HG03521 (cell line): ENCODE data around the gene ITPKB.

ENCODE experiments used
- ATAC-seq: cut with Tn5 transposase; IDR thresholded peaks from one replicate; pipeline ENCODE4 v1.9.1; 2021; ENCODE audit warnings: mild to moderate bottlenecking, moderate library complexity; ENCODE audit not compliant: unreplicated experiment

Gene ITPKB

DNA sequence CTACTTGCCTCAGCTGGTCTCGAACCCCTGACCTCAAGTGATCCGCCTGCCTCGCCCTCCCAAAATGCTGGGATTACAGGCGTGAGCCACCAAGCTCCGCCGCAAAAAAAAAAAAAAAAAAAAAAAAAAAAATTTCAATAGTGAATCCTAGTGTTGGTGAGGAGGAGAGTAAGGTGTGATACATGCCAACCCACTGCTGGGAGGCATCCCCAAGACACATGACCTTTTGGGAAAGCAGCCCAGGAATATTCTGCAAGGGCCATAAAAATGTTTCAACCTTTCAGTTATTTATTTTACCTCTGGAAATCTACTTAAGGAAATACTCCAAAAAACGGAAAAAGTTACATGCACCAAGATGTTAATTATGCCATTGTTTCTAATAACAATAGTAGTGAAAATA, 69.0 kb downstream of the ITPKB start:
- ATAC-seq: no peak

DNA sequence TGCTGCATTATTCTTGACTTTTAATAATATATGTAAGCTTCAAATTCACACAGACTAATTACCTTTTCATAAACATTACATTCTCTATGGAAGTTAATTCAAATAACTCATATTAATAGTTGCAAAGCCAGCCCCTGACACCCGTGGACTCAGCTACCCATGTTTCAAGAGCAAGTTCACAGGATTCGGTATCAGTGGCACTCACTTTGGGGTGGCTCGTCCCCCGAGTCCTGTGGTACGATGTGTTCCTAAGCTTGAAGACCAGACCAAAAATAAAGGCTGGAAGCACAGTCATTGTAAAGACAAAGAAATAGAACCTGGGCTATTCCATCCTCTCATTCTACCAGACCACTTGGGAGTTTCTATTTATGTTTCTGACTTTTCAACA, 70.9 kb downstream of the ITPKB start:
- ATAC-seq: no peak

DNA sequence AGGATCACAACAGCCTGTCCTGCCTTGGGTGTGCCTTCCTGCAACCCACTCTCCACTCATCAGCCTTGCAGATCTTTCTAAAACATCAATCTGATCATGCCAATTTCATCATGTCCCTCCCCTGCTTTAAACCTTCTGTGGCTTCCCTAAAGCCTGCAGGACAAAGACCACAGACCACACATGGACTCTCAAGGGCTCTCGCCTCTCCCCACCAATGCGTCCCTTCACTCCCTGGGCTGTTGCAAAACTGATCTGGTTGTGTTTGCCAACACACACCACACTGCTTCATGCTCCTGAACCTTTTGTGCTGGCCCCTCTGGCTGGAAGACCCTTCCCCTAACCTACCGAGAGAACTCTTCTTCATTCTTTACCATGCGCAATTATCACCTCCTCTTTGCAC, 72.4 kb downstream of the ITPKB start:
- ATAC-seq: no peak

GRCh38 chr1:226666164-226666506, 72.9 kb downstream of the ITPKB start:
- ATAC-seq: no peak

DNA sequence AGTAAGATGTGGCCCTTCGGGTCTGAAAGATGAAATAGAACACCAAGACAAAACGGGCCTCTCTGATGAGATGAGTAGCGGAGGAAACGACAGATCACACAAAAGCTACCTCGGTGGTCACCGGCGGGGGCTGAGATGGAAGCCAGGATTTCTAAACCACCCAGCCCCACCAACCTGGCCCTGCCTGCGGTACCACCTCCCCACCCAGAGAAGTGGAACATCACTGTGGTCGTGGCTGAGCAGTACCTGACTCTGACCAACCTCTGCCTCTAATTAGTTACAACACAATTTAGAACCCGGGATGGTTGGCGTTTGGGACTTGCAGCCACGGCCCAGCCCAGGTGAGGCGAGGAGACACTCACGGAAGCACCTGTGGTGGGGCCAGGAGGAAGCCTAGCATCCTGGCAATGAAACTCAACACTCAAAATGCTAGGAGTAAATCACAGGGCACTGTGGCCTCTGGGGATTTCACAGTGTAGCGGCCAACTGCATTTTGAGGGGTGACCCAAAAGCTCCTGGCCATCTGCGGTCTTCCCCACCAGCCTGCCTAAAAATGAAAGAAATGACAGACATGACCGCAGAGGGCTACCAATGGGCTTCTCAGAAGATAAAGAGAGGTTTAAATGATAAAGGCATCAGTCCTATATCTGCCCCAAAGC, 73.4 kb downstream of the ITPKB start:
- ATAC-seq: no peak

- ATAC-seq: no peak
Observed at GRCh38 chr1:226664413-226665101, 74.5 kb downstream of the ITPKB start.

DNA sequence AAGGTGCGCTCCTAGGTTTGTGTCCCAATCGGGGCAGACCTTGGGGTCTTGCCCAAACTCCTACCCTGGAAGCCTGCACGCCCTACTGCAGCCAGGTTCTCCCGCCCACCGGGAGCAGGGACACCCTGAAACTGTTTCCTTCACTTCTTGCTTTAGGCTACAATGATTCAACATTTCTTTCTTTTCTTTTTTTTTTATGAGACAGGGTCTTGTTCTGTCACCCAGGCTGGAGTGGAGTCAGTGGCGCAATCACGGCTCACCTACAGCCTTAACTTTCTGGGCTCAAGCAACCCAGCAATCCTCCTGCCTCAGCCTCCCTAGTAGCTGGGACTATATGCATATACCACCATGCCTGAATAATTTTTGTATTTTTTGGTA, 75.8 kb downstream of the ITPKB start:
- ATAC-seq: no peak

DNA sequence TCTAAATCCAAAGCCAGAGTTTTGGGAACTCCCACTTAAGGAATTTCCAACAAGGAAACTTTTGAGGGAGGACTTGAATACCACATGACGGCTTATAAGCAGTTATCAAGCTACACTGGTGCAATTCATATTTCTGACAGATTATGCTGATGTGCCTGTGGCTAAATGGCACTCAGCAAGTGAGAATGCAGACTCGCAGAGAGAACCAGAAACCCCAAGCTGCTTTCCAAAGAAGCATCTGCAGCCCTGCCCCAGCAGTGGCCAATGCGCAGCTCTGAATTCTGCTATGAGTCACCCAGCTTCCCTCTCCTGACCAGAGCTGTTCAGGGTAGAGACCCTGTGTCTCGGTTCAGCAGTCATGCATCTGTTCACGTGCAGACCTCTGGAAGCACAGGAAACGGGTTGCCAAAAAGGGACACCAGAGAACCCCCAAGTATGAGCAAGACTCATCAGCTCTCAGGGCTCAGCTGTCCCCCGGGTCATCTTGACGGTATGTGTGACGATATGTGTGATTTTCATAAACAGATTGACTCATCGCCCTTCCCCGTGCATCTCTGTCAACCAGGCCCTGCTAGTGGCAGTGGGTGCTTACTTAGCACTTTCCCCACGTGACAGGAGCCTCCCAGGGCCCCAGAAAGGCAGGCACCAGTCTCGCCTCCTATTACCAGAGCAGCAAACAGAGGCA, 76.3 kb downstream of the ITPKB start:
- ATAC-seq: peak; percentile 94

GRCh38 chr1:226661965-226662364, 77.1 kb downstream of the ITPKB start:
- no peak for ATAC-seq

- no peak for ATAC-seq
Observed at GRCh38 chr1:226661271-226661670, 77.8 kb downstream of the ITPKB start.

- no peak for ATAC-seq
Observed at GRCh38 chr1:226660410-226661182, 78.5 kb downstream of the ITPKB start.

DNA sequence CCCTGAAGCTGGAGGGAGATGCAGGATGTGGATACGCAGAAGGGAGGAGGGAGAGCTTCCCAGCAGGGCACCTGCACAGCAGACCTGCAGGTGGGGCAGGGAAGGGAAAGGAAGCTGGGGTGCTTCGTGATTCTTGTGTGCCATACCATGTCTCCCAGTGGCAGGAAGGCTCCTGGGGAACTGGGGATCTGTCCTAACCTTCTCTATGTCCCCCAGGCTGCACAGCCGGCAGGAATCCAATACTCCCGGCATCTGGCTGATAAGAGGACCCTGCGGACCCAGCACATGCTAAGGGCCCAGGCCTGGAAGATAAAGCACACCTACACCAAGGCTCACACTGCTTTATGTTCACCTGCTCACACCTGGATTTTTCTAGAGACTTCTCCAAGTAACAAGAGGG, 79.4 kb downstream of the ITPKB start:
- no peak for ATAC-seq

DNA sequence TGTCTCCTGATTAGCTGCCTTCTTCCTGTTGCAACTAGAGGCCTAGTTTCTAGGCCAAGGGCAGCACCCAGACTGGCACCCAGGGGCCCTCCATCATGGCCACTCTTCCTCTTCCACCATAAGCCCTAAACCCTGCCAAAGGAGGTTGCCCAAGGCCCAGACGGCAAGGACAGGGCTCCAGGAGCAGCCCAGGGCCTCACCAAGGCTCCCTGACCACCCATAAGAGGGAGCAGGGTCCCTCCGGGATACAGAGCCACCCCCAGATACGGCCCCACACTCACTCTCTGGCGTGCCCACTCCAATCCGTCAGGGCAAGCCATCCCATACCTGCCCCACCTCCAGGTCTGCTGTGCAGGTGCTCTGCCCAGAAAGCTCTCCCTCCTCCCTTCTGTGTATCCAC, 79.9 kb downstream of the ITPKB start:
- ATAC-seq: no peak

- ATAC-seq: no peak
Observed at GRCh38 chr1:226658546-226659125, 80.4 kb downstream of the ITPKB start.

DNA sequence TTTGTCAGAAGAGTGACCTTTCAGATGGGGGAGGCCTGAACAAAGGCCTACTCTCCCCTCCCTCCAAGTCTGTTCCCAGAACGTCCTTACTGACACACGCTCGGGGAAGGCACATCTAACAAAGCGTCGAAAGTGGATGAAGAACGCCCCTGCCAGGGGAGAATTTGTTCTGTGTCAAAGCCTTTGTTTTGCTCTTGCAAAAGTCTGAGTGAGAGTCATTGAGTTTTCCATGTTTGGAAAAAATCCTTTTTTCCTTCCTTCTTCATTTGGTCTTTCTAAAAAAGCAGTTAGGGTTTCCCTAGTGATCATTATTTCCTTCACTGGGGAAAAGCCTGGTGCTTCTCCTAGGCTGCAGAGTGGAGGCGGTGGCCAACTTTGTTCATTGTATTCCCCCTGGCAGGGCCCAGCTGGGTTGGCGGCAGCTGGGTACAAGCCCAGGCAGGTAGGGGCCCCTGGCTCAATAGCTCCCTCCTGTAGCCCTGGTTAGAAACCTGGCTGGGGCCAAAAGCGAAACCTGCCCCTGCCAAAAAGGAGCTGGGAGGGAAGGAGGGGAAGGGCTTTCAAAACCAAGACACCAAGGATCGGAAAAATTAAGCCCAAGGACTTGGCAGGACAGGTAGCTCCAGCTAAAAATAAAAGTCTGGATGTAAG, 81.1 kb downstream of the ITPKB start:
- ATAC-seq: no peak

DNA sequence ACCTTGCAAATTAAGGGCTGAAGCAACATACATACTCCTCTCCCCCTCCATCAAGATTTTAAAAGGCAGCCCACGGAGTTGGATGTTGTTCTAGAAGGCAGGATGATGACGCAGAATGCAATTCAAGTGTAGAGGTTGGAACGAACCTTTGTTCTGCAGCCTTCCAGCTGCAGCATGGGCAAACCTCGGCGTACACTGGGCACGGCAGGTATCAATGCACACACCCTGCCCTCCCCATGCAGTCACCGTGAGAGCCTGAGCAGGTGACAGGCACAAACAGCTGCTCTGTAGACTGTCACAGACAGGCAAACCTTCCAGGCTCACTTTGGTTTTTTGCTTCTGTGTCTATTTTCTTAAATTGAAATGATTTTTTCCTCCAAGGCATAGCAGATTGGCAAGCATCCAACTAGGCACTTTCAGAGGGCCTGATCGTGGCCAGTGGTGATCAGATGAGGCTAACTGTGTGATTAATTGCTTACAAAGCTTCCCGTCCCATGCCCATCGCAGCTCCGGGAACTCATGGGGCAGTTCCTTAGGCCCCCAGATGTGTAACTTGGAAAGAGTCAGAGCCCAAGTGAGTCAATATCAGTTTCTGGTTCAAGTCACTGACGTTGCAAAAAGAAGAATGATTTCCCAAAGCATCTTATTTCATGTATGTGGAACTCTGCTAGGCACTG, 82.3 kb downstream of the ITPKB start:
- ATAC-seq: no peak

GRCh38 chr1:226656201-226656600, 82.9 kb downstream of the ITPKB start:
- no peak for ATAC-seq

DNA sequence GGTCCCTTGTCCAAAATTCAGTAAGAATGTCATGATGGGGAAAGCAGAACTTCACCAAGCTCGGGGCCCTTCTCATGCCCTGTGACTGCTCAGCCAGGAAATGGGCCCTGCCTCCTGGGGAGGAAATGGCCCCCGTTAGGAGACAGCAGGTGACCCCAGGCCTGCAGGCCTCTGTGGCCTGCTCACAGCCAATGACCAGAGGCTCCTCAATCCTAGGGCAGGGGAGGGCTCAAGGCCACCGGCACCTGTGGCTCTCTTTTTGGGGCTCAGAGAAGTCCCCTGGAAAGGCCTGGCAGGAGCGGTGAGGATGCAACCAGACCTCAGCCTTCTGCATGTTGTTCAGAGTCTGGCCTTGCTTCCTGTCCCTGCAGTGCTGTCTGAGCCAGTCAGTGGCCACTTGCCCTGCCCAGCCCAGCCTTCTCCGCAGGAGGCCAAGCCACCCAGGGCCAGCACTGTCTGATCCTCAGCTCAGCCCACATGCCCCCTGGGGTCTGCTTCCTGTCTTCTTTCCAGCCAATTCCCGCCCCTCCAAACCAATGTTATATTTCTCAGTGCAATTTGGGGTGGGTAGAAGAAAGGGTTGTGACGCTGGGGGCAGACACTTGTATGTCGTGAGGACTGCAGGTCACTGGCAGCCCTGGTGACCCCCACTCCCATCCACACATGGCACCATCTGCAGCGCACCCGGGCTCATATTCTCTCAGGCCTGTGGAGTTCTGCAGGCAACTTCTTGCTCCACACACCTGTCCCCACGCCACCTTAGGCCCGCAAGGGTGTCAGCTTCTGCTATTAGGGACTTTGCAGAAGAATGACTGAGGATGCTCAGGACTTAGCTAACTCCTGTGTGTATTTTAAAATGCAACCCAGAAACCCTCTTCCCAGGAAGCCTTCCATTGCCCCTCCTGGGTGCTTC, 83.6 kb downstream of the ITPKB start:
- ATAC-seq: no peak

GRCh38 chr1:226654668-226655055, 84.4 kb downstream of the ITPKB start:
- ATAC-seq: no peak
